Measurements from ENCODE around the gene METTL21C. TPM values are rescaled to one million over a fixed set of nuclear protein-coding genes. Genes with fewer than 3 reads are reported as not detected.

METTL21C gene
- total RNA-seq, 1 experiment from 2014 or later = not detected

GRCh38 chr13:102670130-102670529 lies 24.7 kb downstream of the METTL21C start:
- Histone ChIP-seq H4K20me1 (ENCODE audit: insufficient read depth, low read depth, low read length) (no peaks in the 10 kb centered on the region), H3K9me3 (ENCODE audit: low read length) (no peaks in the 10 kb centered on the region), H3K27ac (ENCODE audit: low read length) (no peak overlapping the region), H3K4me2 (ENCODE audit: low read depth, low read length, poor library complexity, severe bottlenecking) (no peak overlapping the region), H3K36me3 (ENCODE audit: insufficient read depth, low read length) (peaks cover 64% of the 10 kb centered on the region), H3K9me2 (replicated peaks; ENCODE audit: insufficient read depth, low read length) (no peaks in the 10 kb centered on the region), H3K4me1 (ENCODE audit: low read length) (no peaks in the 10 kb centered on the region), H2AFZ (ENCODE audit: low read length) (no peak overlapping the region), H3K27me3 (ENCODE audit: low read length) (no peaks in the 10 kb centered on the region), H3K79me2 (ENCODE audit: low read length) (no peaks in the 10 kb centered on the region), H3K4me3 (ENCODE audit: low read length) (no peak overlapping the region), H3K9ac (ENCODE audit: low read length) (no peak overlapping the region)
- no peak for DNase-seq

GRCh38 chr13:102667911-102668310 lies 26.9 kb downstream of the METTL21C start:
- Histone ChIP-seq H3K36me3 (ENCODE audit: insufficient read depth, low read length) (peaks cover 57% of the 10 kb centered on the region), H4K20me1 (ENCODE audit: insufficient read depth, low read depth, low read length) (no peaks in the 10 kb centered on the region), H3K4me1 (ENCODE audit: low read length) (no peaks in the 10 kb centered on the region), H3K79me2 (ENCODE audit: low read length) (no peaks in the 10 kb centered on the region), H3K9ac (ENCODE audit: low read length) (no peak overlapping the region), H3K27ac (ENCODE audit: low read length) (no peak overlapping the region), H3K9me3 (ENCODE audit: low read length) (no peaks in the 10 kb centered on the region), H3K9me2 (replicated peaks; ENCODE audit: insufficient read depth, low read length) (no peaks in the 10 kb centered on the region), H3K4me3 (ENCODE audit: low read length) (no peak overlapping the region), H3K4me2 (ENCODE audit: low read depth, low read length, poor library complexity, severe bottlenecking) (no peak overlapping the region), H3K27me3 (ENCODE audit: low read length) (no peaks in the 10 kb centered on the region), H2AFZ (ENCODE audit: low read length) (no peak overlapping the region)
- no peak for DNase-seq

GRCh38 chr13:102667023-102667422 lies 27.8 kb downstream of the METTL21C start:
- DNase-seq = no peak
- Histone ChIP-seq H3K27me3 (ENCODE audit: low read length) (no peaks in the 10 kb centered on the region), H3K9ac (ENCODE audit: low read length) (no peak overlapping the region), H3K79me2 (ENCODE audit: low read length) (no peaks in the 10 kb centered on the region), H2AFZ (ENCODE audit: low read length) (no peak overlapping the region), H3K4me3 (ENCODE audit: low read length) (no peak overlapping the region), H3K9me2 (replicated peaks; ENCODE audit: insufficient read depth, low read length) (no peaks in the 10 kb centered on the region), H3K36me3 (ENCODE audit: insufficient read depth, low read length) (peaks cover 58% of the 10 kb centered on the region), H3K4me1 (ENCODE audit: low read length) (no peaks in the 10 kb centered on the region), H3K27ac (ENCODE audit: low read length) (no peak overlapping the region), H3K4me2 (ENCODE audit: low read depth, low read length, poor library complexity, severe bottlenecking) (no peak overlapping the region), H3K9me3 (ENCODE audit: low read length) (no peaks in the 10 kb centered on the region), H4K20me1 (ENCODE audit: insufficient read depth, low read depth, low read length) (no peaks in the 10 kb centered on the region)

GRCh38 chr13:102659168-102659713 lies 35.6 kb downstream of the METTL21C start:
- H4K20me1 ChIP-seq (ENCODE audit: insufficient read depth, low read depth, low read length) = no peaks in the 10 kb centered on the region
- H3K27me3 ChIP-seq (ENCODE audit: low read length) = no peaks in the 10 kb centered on the region
- H3K27ac ChIP-seq (ENCODE audit: low read length) = no peak overlapping the region
- H3K9ac ChIP-seq (ENCODE audit: low read length) = no peak overlapping the region
- H3K79me2 ChIP-seq (ENCODE audit: low read length) = peaks cover 13% of the 10 kb centered on the region; the same call in 1 of the 2 replicates
- H3K9me3 ChIP-seq (ENCODE audit: low read length) = no peaks in the 10 kb centered on the region
- DNase-seq = no peak
- no peak overlapping the region for H3K4me3 ChIP-seq (ENCODE audit: low read length)
- H3K9me2 ChIP-seq (replicated peaks; ENCODE audit: insufficient read depth, low read length) = no peaks in the 10 kb centered on the region
- no peaks in the 10 kb centered on the region for H3K4me1 ChIP-seq (ENCODE audit: low read length)
- H3K4me2 ChIP-seq (ENCODE audit: low read depth, low read length, poor library complexity, severe bottlenecking) = no peak overlapping the region
- peaks cover 68% of the 10 kb centered on the region for H3K36me3 ChIP-seq (ENCODE audit: insufficient read depth, low read length)
- no peak overlapping the region for H2AFZ ChIP-seq (ENCODE audit: low read length)

- Histone ChIP-seq H3K9ac (ENCODE audit: low read length) (no peak overlapping the region), H3K4me2 (ENCODE audit: low read depth, low read length, poor library complexity, severe bottlenecking) (no peak overlapping the region), H3K36me3 (ENCODE audit: insufficient read depth, low read length) (peaks cover 66% of the 10 kb centered on the region), H3K27me3 (ENCODE audit: low read length) (no peaks in the 10 kb centered on the region), H3K27ac (ENCODE audit: low read length) (no peak overlapping the region), H3K9me3 (ENCODE audit: low read length) (no peaks in the 10 kb centered on the region), H3K79me2 (ENCODE audit: low read length) (peaks cover 13% of the 10 kb centered on the region; the same call in 1 of the 2 replicates), H3K4me1 (ENCODE audit: low read length) (no peaks in the 10 kb centered on the region), H3K4me3 (ENCODE audit: low read length) (no peak overlapping the region), H3K9me2 (replicated peaks; ENCODE audit: insufficient read depth, low read length) (no peaks in the 10 kb centered on the region), H4K20me1 (ENCODE audit: insufficient read depth, low read depth, low read length) (no peaks in the 10 kb centered on the region), H2AFZ (ENCODE audit: low read length) (no peak overlapping the region)
- no peak for DNase-seq
Measured at GRCh38 chr13:102658660-102659059, 36.2 kb downstream of the METTL21C start.

- no peaks in the 10 kb centered on the region for H4K20me1 ChIP-seq (ENCODE audit: insufficient read depth, low read depth, low read length)
- H3K9me3 ChIP-seq (ENCODE audit: low read length) = no peaks in the 10 kb centered on the region
- H3K9ac ChIP-seq (ENCODE audit: low read length) = no peak overlapping the region
- H3K4me1 ChIP-seq (ENCODE audit: low read length) = no peaks in the 10 kb centered on the region
- no peak for DNase-seq
- H3K9me2 ChIP-seq (replicated peaks; ENCODE audit: insufficient read depth, low read length) = no peaks in the 10 kb centered on the region
- no peaks in the 10 kb centered on the region for H3K27me3 ChIP-seq (ENCODE audit: low read length)
- peaks cover 68% of the 10 kb centered on the region for H3K36me3 ChIP-seq (ENCODE audit: insufficient read depth, low read length)
- peaks cover 15% of the 10 kb centered on the region; the same call in 1 of the 2 replicates for H3K79me2 ChIP-seq (ENCODE audit: low read length)
- no peak overlapping the region for H3K27ac ChIP-seq (ENCODE audit: low read length)
- H3K4me2 ChIP-seq (ENCODE audit: low read depth, low read length, poor library complexity, severe bottlenecking) = no peak overlapping the region
- H2AFZ ChIP-seq (ENCODE audit: low read length) = no peak overlapping the region
- no peak overlapping the region for H3K4me3 ChIP-seq (ENCODE audit: low read length)
Measured at GRCh38 chr13:102657630-102658029, 37.2 kb downstream of the METTL21C start.

GRCh38 chr13:102654756-102655155 lies 40.1 kb downstream of the METTL21C start:
- H3K9me2 ChIP-seq (replicated peaks; ENCODE audit: insufficient read depth, low read length) = no peaks in the 10 kb centered on the region
- H2AFZ ChIP-seq (ENCODE audit: low read length) = no peak overlapping the region
- H3K4me3 ChIP-seq (ENCODE audit: low read length) = no peak overlapping the region
- no peaks in the 10 kb centered on the region for H3K27me3 ChIP-seq (ENCODE audit: low read length)
- no peaks in the 10 kb centered on the region for H4K20me1 ChIP-seq (ENCODE audit: insufficient read depth, low read depth, low read length)
- no peak overlapping the region for H3K9ac ChIP-seq (ENCODE audit: low read length)
- no peak overlapping the region for H3K27ac ChIP-seq (ENCODE audit: low read length)
- H3K36me3 ChIP-seq (ENCODE audit: insufficient read depth, low read length) = peaks cover 70% of the 10 kb centered on the region
- peaks cover 14% of the 10 kb centered on the region; the same call in 1 of the 2 replicates for H3K79me2 ChIP-seq (ENCODE audit: low read length)
- DNase-seq = no peak
- H3K4me2 ChIP-seq (ENCODE audit: low read depth, low read length, poor library complexity, severe bottlenecking) = no peak overlapping the region
- no peaks in the 10 kb centered on the region for H3K9me3 ChIP-seq (ENCODE audit: low read length)
- H3K4me1 ChIP-seq (ENCODE audit: low read length) = peaks cover 17% of the 10 kb centered on the region

- no peaks in the 10 kb centered on the region for H4K20me1 ChIP-seq (ENCODE audit: insufficient read depth, low read depth, low read length)
- no peaks in the 10 kb centered on the region for H3K9me2 ChIP-seq (replicated peaks; ENCODE audit: insufficient read depth, low read length)
- H3K4me1 ChIP-seq (ENCODE audit: low read length) = peaks cover 20% of the 10 kb centered on the region
- H3K9ac ChIP-seq (ENCODE audit: low read length) = no peak overlapping the region
- H3K27me3 ChIP-seq (ENCODE audit: low read length) = no peaks in the 10 kb centered on the region
- H3K27ac ChIP-seq (ENCODE audit: low read length) = no peak overlapping the region
- no peak overlapping the region for H3K4me2 ChIP-seq (ENCODE audit: low read depth, low read length, poor library complexity, severe bottlenecking)
- no peak overlapping the region for H2AFZ ChIP-seq (ENCODE audit: low read length)
- H3K9me3 ChIP-seq (ENCODE audit: low read length) = no peaks in the 10 kb centered on the region
- no peak for DNase-seq
- no peak overlapping the region for H3K4me3 ChIP-seq (ENCODE audit: low read length)
- H3K36me3 ChIP-seq (ENCODE audit: insufficient read depth, low read length) = peaks cover 69% of the 10 kb centered on the region
- H3K79me2 ChIP-seq (ENCODE audit: low read length) = peaks cover 9% of the 10 kb centered on the region; the same call in 1 of the 2 replicates
Measured at GRCh38 chr13:102651892-102652291, 43.0 kb downstream of the METTL21C start.

Data from Karpas-422 (cell line).